GM19455 (cell line): Measurements from ENCODE around the gene TMEM243.
"Not testable (repeated sequence)": the region's sequence is repeated elsewhere in the genome, so short reads cannot be mapped to it uniquely, and the experiment has no call there.

Experiments
- ATAC-seq: cut with Tn5 transposase; IDR thresholded peaks from one replicate; pipeline ENCODE4 v1.9.1; 2021; ENCODE audit not compliant: unreplicated experiment

TMEM243 gene, protein sequence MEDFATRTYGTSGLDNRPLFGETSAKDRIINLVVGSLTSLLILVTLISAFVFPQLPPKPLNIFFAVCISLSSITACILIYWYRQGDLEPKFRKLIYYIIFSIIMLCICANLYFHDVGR

DNA sequence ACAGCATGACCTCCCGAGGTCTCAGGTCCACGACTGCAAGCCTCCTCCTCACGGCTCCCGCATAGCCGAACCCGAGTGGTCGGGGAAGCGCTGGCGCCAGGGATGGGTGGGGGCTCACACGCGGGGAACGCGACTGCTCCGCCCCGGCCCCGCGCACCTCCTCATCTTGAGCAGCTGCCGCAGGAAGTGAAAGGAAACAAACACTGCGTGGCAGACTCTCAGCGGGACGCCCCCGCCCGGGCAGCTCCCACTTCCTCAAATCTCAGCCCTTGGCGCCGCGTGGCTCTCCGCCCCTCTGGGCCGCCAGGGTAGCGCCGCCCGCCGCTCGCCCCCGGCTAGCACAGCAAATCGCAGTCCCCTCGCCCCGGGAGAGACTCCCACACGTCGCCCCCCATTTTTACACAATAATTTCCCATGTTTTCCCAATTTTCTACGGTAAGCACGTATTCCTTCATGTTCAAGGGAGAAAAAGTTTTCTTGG, at the start of gene TMEM243:
TMEM243 (minus strand) TSS at position 188 of the 481 bp plus-strand sequence. CDS start 229 bp downstream, outside the sequence.
- peak; percentile 50 for ATAC-seq

GRCh38 chr7:87267239-87267900, 47.8 kb upstream of the TMEM243 start:
- no peak for ATAC-seq

GRCh38 chr7:87263537-87263936, 44.0 kb upstream of the TMEM243 start:
- no peak for ATAC-seq

- ATAC-seq, result no peak
Observed at GRCh38 chr7:87253589-87254087, 34.1 kb upstream of the TMEM243 start.

DNA sequence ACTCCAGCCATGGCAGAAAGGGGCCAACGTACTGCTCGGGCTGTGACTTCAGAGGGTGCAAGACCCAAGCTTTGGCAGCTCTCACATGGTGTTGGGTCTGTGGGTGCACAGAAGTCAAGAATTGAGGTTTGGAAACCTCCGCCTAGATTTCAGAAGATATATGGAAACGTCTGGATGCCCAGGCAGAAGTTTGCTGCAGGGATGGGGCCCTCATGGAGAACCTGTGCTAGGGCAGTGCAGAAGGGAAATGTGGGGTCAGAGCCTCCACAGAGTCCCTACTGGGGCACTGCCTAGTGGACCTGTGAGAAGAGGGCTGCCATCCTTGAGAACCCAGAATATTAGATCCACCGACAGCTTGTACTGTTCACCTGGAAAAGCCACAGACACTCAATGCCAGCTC, 26.1 kb upstream of the TMEM243 start:
- ATAC-seq, result not testable (repeated sequence)

DNA sequence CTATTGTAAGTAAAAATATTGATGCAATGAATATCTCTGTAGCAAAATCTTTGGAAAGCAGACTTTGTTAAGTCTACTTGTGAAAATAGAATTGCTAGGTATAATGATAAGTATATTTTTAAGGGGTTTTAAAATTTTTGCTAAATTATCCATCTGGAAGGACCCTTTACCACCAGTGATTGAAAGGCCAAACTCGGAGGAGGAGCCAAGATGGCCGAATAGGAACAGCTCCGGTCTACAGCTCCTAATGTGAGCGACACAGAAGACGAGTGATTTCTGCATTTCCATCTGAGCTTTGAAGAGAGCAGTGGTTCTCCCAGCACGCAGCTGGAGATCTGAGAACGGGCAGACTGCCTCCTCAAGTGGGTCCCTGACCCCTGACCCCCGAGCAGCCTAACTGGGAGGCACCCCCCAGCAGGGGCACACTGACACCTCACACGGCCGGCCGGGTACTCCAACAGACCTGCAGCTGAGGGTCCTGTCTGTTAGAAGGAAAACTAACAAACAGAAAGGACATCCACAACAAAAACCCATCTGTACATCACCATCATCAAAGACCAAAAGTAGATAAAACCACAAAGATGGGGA, 19.0 kb upstream of the TMEM243 start:
- not testable (repeated sequence) for ATAC-seq

DNA sequence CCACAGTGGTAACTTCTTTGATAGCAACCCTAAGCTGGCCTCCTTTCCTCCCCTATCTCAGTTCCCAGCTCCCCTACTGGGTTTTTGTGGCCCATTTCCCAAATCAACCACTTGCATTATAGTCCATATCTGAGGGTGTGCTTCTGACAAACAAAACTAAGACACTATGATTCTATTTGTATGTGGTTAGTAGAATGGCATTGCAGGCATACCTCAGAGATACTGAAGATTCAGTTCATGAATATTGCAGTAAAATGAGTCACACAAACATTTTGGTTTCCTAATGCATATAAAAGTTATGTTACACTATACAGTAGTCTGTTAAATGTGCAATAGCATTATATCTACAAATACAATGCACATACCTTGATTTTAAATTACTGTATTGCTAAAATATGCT, 15.4 kb upstream of the TMEM243 start:
- no peak for ATAC-seq

DNA sequence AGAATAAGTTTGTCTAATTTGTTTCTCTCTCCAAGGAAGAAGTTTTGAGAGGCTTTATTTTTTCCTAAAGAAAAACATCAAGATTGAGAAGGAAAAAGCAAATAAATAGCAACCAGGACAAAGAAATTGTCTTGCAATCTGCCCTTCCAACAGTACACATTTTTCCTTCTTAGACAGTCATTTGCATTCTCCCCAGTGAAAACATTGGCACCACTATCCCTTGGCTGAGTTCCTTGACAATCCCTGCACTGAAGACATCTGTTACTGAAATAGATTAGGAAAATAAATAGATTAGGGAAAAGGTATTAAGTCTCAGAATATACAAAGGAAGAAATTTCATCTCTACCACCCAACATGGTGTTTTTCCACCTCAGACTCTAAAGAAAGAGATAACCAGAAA, 12.2 kb upstream of the TMEM243 start:
- no peak for ATAC-seq

DNA sequence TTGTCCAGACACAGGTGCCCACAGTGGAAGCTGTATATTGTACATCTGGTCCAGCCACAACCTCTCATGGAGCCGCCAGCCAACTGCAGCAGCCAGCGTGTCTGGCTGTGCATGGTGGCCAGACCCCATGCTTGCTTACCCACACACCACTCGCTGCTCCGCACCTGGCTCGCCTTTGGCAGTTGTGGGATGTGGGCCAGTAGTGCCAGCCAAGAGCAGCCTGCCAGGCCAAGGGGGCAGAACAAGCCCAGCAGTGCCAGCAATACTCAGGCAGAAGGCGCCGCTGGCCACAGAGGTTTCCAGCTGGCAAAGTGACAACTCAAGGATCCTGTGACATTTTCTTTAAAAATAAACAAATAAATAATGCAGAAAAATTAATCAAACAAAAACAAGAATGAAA, 11.7 kb upstream of the TMEM243 start:
- ATAC-seq, result no peak

GRCh38 chr7:87226495-87226894, 7.0 kb upstream of the TMEM243 start:
- ATAC-seq, result no peak

- ATAC-seq, result no peak
Observed at GRCh38 chr7:87225696-87226095, 6.2 kb upstream of the TMEM243 start.

GRCh38 chr7:87223666-87224065, 4.1 kb upstream of the TMEM243 start:
- ATAC-seq, result no peak

DNA sequence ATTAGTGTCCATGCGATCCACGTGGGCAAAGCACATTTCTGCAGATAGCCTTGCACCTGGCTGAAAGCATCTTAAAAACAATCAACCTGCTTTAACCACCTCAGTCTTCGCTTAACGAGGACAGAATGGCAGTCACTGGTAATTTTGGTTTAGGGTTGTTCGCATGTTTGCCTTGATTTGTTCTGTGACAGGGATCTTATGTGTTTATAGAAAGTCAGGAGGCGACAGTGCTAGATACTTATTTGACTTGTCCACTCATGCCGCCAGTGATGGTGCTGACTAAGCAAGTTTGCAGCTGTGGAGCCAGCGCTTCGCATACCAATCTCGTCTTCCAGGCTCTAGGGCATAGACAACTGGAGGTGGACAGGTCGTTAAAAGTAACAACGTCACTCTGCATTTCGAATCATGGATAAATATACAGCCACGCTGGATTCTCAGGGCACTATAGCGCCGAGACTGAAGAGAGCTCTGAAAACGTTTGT, 1.2 kb upstream of the TMEM243 start:
- no peak for ATAC-seq

DNA sequence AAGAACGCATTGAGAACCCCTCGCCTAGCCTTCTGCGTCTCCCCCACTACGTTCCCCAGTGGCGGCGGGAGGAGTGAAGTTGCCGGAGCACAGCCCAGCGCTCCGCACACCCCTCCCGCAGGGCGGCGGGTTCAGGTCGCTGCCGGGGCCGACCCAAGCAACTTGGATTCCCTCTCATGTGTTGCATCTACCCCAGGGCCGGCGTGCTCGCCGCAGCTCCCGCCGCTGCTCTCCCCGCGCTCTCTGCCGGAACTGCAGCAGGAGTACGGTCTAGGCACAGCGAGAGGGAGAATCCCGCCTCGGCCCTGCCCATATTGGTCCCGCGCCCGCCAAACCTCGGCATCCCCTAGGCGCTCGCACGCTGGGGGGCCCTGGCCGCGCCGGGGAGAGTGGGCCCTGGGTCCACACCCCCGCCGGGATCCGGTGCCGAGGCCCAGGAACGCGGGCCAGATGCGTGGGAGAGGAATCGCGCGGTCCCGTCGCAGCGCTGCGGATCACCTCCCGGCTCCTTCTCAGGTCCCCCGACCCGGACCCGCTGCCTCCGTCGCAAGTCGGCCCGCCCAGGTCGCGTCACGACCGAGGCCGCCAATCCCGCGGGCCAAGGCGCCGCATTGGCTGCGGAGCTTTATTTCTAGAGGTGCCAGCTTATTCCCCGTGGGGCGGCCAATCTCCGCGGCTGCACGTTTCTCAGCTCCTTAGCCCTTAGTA, 648 bp upstream of the TMEM243 start:
- ATAC-seq, result peak; percentile 40

- peak; percentile 0 for ATAC-seq
Observed at GRCh38 chr7:87218796-87219544, 562 bp downstream of the TMEM243 start.

GRCh38 chr7:87217983-87218653, 1.4 kb downstream of the TMEM243 start:
- ATAC-seq, result no peak

DNA sequence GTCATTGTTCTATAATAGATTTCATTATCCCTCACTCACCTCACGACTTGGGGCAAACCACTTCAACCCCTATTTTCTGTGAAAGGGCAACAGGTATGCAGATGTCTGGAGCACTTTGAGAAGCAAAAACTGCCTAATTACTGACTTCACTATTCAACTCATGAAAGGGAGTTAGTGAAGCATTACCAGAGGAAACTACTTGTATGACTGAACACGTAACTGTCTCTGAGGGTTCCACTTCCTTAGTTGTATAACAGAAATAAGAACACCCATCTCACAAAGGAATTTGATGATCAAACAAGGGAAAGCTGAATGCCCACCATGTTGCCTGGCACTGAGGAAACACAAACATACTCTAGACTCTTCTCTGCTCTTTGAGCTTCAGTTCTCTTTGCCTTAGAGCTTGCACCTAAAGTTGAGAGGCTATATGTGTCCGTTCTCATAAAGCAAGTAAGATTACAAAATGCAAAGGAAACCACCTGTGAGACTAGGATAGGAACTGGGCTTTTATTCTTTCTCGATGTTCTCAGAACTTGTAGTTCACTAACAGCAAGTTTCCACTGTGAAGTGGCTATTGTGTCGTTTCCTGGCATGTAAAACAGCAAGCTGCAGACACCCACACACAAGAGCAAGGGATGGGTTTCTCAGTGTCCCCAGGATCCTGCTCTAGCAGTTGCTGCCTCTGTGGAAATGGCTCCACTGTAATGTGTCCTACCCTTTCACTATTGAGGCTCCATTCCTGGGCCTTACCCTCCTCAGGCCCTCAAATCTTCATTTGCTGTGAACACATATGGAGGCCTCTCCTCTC, 2.6 kb downstream of the TMEM243 start:
- ATAC-seq, result peak; percentile 58

- no peak for ATAC-seq
Observed at GRCh38 chr7:87215046-87215445, 4.5 kb downstream of the TMEM243 start.

GRCh38 chr7:87213811-87214210, 5.7 kb downstream of the TMEM243 start:
- ATAC-seq, result no peak
